Neural crest cell (in vitro differentiated cells): ENCODE results near the gene TSPY8. TPM values are rescaled to one million over a fixed set of nuclear protein-coding genes. Genes with fewer than 3 reads are reported as not detected.
"Not testable (repeated sequence)": the region's sequence is repeated elsewhere in the genome, so short reads cannot be mapped to it uniquely, and the experiment has no call there.

Source experiments
- DNase-seq: peaks from one replicate; pipeline ENCODE4 v3.0.0; 2021; ENCODE audit warnings: low read depth, mixed read lengths, low spot score
- H3K27ac Mint-ChIP-seq: one replicate; pipeline ENCODE4 v1.8.0; 2021; ENCODE audit warnings: mild to moderate bottlenecking, mixed read lengths; ENCODE audit not compliant: unreplicated experiment
- H3K27me3 Mint-ChIP-seq: 2 replicates; pipeline ENCODE4 v1.8.0; 2021; ENCODE audit warnings: low read depth, mild to moderate bottlenecking, mixed read lengths
- H3K36me3 Mint-ChIP-seq: 2 replicates; pipeline ENCODE4 v1.8.0; 2021; ENCODE audit warnings: low read depth, mild to moderate bottlenecking, mixed read lengths
- H3K4me1 Mint-ChIP-seq: 2 replicates; pipeline ENCODE4 v1.8.0; 2021; ENCODE audit warnings: mixed read lengths
- H3K4me3 Mint-ChIP-seq: one replicate; pipeline ENCODE4 v1.8.0; 2021; ENCODE audit warnings: mild to moderate bottlenecking, mixed read lengths
- H3K9me3 Mint-ChIP-seq: 2 replicates; pipeline ENCODE4 v1.8.0; 2021; ENCODE audit warnings: mixed read lengths
- long read RNA-seq: library from polyadenylated mRNA; unstranded; transcript quantifications from one replicate; pipeline ENCODE4 v2.0.0, GENCODE V29; 2020
- total RNA-seq: library from RNA; stranded (reverse); gene quantifications from 2 replicates; pipeline ENCODE4 v1.2.1, GENCODE V29; 2021
- TF ChIP-seq, protein P1 (sequence below): fragments of 200-600 bp; sonication (generic); conservative IDR thresholded peaks from 2 replicates; pipeline ENCODE4 v1.5.0; 2021; ENCODE audit warnings: antibody characterized with exemption, mild to moderate bottlenecking

Gene TSPY8
- total RNA-seq = not detected in 2 replicates
- long read RNA-seq = 0 reads

GRCh38 chrY:9357497-9357896 lies at the start of gene TSPY8:
TSPY8 (plus strand) TSS chrY:9357797; CDS start chrY:9357843, 46 bp downstream.
- not testable (repeated sequence) for H3K27ac Mint-ChIP-seq

GRCh38 chrY:9320996-9321395 lies 36.6 kb upstream of the TSPY8 start:
- Mint-ChIP-seq H3K4me3 (no peak overlapping the region), H3K27me3 (no peaks in the 10 kb centered on the region), H3K27ac (no peak overlapping the region), H3K4me1 (no peaks in the 10 kb centered on the region), H3K36me3 (no peaks in the 10 kb centered on the region), H3K9me3 (no peaks in the 10 kb centered on the region)
- DNase-seq = no peak
- TF ChIP-seq, protein P1, sequence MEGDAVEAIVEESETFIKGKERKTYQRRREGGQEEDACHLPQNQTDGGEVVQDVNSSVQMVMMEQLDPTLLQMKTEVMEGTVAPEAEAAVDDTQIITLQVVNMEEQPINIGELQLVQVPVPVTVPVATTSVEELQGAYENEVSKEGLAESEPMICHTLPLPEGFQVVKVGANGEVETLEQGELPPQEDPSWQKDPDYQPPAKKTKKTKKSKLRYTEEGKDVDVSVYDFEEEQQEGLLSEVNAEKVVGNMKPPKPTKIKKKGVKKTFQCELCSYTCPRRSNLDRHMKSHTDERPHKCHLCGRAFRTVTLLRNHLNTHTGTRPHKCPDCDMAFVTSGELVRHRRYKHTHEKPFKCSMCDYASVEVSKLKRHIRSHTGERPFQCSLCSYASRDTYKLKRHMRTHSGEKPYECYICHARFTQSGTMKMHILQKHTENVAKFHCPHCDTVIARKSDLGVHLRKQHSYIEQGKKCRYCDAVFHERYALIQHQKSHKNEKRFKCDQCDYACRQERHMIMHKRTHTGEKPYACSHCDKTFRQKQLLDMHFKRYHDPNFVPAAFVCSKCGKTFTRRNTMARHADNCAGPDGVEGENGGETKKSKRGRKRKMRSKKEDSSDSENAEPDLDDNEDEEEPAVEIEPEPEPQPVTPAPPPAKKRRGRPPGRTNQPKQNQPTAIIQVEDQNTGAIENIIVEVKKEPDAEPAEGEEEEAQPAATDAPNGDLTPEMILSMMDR = no peak

More at GRCh38 chrY:9357497-9357896, at the start of gene TSPY8:
- not testable (repeated sequence) for H3K27me3 Mint-ChIP-seq, H3K4me1 Mint-ChIP-seq, H3K4me3 Mint-ChIP-seq, H3K36me3 Mint-ChIP-seq, DNase-seq, H3K9me3 Mint-ChIP-seq

DNA sequence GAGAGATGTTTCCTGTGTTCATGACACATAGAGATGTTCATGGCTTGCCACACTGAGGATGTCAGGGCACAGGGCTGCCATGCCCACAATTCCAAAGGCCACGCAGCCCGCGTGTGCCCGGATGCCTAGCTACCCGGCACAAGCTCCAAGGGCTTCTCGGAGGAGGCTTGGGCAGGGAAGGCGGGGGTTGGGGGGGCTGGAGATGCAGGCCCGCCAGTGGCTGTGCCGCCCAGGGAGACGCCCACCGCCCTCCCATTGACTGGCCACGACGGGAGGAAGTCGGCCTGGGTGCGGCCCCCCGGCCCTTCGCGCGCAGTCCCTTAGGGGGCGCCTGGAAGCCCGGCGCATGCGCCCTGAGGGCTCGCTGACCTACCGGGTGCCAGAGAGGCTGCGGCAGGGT lies 20.4 kb upstream of the TSPY8 start, which contains the start of gene TSPY4:
Gene TSPY4 (plus strand): TSS at position 301 of the 400 bp plus-strand sequence. CDS start 46 bp downstream, at position 347.
- H3K4me1 Mint-ChIP-seq, H3K4me3 Mint-ChIP-seq, H3K27me3 Mint-ChIP-seq, H3K9me3 Mint-ChIP-seq, H3K27ac Mint-ChIP-seq, DNase-seq, H3K36me3 Mint-ChIP-seq: not testable (repeated sequence)

DNA sequence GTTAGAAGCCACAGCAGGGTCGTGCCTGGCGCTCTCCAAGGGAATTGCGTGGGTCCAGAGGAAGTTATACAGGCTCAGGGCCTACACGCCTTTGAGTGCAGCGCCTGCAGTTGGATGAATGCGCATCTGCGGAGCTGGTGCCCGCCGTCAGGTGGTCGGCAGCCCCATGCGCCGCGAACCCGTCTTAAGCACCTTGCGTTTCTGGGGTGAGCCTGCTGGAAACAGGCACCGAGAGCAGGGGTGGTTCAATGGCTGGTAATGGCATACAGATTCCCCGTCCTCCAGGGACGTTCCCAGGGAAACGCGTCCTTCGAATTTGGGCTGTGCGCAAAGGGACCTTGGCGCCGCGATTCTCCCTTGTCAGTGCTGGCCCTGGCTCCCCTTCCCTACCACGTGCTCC lies 38.9 kb downstream of the TSPY8 start:
- not testable (repeated sequence) for DNase-seq, H3K36me3 Mint-ChIP-seq, H3K4me1 Mint-ChIP-seq, H3K9me3 Mint-ChIP-seq, H3K27ac Mint-ChIP-seq, H3K27me3 Mint-ChIP-seq, H3K4me3 Mint-ChIP-seq

DNA sequence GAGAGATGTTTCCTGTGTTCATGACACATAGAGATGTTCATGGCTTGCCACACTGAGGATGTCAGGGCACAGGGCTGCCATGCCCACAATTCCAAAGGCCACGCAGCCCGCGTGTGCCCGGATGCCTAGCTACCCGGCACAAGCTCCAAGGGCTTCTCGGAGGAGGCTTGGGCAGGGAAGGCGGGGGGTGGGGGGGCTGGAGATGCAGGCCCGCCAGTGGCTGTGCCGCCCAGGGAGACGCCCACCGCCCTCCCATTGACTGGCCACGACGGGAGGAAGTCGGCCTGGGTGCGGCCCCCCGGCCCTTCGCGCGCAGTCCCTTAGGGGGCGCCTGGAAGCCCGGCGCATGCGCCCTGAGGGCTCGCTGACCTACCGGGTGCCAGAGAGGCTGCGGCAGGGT lies 40.5 kb downstream of the TSPY8 start, which contains the start of gene TSPY3:
Gene TSPY3 (plus strand): TSS at position 301 of the 400 bp plus-strand sequence. CDS start 46 bp downstream, at position 347.
- H3K27ac Mint-ChIP-seq, H3K4me3 Mint-ChIP-seq, H3K9me3 Mint-ChIP-seq, H3K4me1 Mint-ChIP-seq, H3K36me3 Mint-ChIP-seq, H3K27me3 Mint-ChIP-seq, DNase-seq: not testable (repeated sequence)

Other genes starting within 250 kb of the TSPY8 start
- not detected in 2 replicates for gene TSPY4, start 20.3 kb upstream of the TSPY8 start, total RNA-seq
- not detected in 2 replicates for gene TSPY3, start 40.6 kb downstream of the TSPY8 start, total RNA-seq
- not detected in 2 replicates for gene TSPY1, start 109.2 kb downstream of the TSPY8 start, total RNA-seq
- not detected in 2 replicates for gene TSPY9, start 129.5 kb downstream of the TSPY8 start, total RNA-seq
- not detected in 2 replicates for gene TSPY10, start 170.1 kb downstream of the TSPY8 start, total RNA-seq